GM18873 (cell line): ENCODE data around the gene SMC6.

Experiments used
- ATAC-seq: cut with Tn5 transposase; IDR thresholded peaks from one replicate; pipeline ENCODE4 v1.9.1; 2021; ENCODE audit warnings: mild to moderate bottlenecking, moderate library complexity, moderate number of reproducible peaks; ENCODE audit not compliant: unreplicated experiment, low FRiP score

SMC6 gene

DNA sequence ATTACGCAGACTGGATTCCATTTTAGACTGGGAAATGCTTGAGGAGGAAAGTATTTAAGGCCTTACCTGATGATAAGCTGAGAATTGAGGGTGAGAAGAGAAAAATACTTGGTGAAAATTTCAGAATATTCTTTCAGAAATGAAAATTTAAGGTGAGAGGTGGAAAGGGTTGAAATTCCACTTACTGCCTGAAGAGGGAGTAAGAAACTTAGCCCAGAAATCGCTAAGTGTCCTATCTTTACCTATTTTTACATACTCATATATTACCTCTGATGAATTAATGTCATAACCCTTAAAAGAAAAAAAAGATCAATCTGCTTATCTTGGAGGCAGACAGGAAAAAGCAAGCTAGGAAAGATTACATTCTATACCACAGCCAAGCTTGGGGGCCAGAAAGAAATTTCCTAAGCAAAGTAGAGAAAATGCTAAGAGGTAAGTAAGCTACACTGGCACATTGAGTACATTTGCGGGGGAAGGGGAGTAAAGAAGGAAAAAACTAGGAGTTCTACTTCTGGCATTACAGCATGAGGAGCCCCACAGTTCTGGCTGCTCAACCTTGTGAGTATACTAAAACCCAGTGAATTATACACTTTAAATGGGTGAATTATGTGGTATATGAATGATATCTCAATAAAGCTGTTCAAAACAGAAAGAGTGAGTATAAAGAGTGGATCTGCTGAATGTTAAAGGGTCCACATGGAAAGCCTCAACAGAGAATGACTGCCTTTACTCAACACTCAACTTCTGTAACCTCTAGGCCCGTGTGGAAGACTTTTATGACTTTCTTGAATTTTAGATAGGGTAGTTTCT lies 33.8 kb downstream of the SMC6 start:
- no peak for ATAC-seq

DNA sequence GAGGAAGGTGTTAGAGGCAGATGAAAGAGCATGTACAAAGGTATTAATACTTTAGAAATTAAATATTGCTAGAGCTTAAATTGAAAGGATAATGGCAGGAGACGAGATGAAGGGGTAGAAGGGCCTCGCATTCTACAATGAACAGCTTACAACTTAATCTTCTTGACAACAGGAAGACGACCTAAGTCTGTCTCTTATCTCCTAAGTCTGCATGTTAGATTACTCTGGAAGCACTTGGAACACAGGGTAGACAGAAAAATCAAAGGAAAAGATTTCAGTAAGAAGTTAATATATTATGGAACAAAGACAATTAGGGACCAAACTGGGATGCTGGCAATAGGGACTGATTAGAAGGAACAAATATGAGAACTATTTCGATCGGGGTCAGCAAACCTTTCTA lies 34.9 kb downstream of the SMC6 start:
- ATAC-seq, result no peak

DNA sequence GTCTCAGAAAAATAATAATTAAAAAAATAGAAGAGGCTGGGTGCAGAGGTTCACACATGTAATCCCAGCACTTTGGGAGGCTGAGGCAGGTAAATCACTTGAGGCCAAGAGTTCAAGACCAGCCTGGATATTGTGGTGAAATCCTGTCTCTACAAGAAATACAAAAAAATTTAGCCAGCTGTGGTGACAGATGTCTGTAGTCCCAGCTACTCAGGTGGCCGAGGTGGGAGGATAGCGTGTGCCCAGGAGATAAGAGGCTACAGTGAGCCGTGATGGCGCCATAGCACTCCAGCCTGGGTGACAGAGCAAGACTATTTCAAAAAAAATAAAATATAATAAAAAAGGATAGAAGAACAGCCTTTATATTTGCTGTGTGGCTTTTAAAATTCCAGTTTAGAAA lies 35.9 kb downstream of the SMC6 start:
- no peak for ATAC-seq

DNA sequence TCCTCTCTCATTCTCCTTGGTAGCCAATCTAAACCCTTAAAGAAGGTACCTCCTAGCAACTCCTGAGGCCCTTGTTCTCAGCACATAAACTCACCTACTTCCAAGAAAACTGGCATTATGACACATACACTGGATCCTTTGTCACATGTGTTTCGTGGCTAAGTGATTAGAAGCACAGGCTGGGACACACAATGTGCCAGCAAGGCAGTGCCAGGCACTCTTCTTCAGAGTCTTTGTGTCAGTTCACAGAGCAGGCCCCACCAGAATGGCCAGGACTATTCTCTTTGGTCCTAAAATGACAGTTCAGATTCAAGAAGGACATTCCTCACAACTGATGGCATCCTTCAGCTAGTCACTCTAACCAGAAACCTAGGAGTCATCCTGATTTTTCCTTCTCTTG lies 40.3 kb downstream of the SMC6 start:
- no peak for ATAC-seq

DNA sequence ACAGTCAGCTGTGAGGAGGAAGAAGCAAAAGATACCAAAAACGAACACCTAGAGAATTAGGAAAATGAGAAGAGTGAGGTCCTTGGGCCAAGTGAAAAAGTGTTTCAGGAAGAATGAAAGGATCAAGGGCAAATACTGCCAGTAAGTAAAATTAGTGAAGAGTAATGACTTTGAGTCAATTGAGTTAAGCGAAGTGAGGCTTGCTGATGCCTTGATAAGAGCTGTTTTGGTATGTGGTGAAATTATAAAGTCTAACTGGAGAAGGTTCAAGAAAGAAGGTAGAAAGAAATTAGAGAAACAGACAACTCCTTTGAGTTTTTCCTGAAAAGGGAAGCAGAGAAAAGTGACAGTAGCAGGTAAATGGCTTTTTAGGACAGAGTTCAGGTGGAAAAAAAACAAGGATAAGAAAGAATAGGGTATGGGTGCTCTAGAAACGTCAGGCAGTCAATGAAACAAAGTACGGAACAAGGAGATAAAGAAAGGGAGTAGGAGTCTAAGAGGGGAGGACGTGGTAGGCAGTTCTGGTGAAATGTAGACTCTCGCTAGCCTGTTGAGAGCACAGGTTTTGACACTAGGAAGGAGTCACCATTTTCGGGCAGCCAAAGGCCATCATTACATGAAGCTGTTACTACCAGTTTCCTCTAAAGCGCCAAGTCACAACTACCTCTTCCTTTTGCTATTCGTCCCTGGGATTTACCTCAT lies 42.9 kb downstream of the SMC6 start:
- no peak for ATAC-seq

DNA sequence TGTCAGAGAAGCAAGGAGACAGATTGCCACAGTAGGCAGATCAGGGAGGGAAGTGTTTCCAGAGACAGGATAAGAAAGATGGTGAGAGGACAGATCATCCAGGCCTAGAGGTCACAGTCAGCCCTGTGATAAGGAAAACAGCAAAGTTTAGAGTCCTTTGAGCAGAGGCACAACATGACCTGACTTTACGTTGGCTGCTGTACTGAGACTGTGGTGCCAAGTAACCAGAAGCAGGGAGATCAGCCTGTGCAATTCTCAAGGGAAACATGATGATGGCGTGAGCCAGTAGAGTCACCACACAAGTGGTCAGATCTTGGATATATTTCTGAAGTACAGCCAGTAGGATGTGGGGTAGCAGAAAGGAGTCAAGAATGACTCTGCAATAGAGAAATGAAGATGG lies 43.7 kb downstream of the SMC6 start:
- no peak for ATAC-seq

DNA sequence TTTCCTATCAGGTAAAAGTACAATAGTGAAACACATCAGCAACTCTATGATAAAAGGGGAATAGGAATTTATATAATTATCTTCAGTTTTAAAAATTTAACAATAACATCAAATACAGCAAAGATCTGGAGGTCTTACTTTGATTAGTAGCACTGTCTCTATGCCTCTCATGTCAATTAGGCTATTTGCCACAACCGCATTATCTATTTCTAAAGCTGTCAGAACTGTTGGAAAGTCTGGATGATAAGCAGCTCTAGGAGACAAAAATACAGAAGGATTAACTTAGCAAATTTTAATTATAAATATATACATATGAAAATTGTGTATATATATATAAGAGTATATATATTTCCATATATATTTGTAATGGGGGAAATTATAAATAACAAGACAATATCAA lies 45.1 kb downstream of the SMC6 start:
- no peak for ATAC-seq

DNA sequence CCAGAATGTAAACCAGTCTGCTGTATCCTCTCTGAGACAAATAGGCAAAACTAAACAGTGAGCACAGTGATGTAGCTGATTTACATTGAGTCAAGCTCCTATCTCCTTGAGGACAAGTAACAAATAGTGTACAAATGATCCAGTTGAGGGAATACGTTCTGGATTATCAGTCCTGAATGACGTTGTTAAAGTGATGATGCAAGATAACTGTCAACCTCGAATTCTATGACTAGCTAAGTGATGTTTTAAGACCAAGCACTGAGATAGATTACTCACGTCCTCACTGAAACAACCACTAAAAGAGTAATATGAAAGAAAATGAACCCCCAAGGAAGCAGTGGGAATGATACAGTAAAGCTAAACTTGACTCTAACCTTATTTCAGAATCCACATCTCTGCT lies 46.8 kb downstream of the SMC6 start:
- no peak for ATAC-seq

DNA sequence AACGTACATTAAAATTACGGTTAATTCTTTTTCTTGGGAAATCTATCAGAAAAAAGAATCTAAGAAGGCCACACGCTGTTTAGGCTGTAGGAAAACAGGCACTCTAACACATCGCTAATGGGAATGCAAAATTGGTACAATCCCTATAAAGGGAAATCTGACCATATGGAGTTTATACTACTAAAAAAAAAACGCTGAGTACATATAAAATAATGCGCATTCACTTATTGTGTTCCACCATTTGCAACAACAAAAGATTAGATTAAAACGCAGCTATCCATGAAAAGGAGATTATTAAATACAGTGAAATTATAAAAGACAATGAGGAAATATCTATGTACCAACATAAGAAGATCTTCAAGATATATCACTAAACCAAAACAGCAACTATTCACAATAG lies 62.8 kb downstream of the SMC6 start:
- no peak for ATAC-seq

DNA sequence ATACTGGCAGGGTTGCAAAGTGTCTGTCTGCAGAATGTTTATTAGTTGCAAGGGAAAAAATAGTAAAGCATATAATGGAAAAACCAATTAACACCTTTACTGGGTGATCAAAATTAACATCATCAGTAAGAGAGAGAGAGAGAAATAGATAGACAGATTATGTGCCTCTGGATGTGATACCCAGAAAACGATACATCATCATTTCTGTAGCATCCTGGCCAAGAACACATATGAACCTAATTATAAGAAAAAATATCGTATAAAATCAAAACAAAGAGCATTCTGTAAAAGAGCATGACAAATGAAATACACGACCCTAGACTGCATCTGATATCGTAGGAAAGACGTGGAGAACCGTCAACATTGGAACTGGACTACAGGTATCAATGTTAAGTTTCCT lies 64.6 kb downstream of the SMC6 start:
- no peak for ATAC-seq

DNA sequence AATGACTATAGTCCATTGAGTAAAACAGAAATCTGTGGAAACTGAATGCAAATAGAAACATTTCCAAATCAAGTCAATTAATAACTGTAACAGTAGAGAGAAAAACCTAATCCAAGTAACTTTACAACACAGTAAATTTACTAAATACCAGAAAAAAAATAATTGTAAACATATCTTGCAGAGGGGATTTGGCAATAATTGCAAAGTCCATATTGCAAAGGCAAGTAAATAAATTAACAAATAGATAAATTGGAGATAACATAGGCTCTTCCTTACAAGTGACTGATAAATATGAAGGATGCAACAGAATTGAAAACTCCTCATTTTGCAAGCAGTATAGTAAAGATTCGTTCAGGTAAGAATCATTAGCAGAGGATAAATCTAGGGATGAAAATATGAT lies 65.0 kb downstream of the SMC6 start:
- no peak for ATAC-seq

DNA sequence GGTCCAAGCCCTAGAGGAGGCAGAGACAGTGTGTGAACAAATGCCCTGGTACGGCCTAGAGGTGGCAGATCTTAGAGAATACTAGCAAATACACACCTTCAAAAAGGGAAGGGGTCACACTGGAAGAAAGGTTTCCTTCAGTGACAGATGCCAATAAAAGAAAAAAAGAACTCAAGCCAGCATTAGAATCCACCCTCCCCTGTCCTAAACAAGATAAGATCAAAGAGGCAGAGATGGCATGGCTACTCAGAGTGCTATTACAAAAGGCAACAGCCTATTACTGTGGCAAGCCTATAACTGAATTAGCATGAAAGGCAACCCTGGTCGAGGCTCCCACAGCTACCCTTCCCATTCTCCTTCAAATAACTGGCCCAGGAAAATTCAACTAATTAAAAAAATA lies 69.6 kb downstream of the SMC6 start:
- ATAC-seq, result no peak

DNA sequence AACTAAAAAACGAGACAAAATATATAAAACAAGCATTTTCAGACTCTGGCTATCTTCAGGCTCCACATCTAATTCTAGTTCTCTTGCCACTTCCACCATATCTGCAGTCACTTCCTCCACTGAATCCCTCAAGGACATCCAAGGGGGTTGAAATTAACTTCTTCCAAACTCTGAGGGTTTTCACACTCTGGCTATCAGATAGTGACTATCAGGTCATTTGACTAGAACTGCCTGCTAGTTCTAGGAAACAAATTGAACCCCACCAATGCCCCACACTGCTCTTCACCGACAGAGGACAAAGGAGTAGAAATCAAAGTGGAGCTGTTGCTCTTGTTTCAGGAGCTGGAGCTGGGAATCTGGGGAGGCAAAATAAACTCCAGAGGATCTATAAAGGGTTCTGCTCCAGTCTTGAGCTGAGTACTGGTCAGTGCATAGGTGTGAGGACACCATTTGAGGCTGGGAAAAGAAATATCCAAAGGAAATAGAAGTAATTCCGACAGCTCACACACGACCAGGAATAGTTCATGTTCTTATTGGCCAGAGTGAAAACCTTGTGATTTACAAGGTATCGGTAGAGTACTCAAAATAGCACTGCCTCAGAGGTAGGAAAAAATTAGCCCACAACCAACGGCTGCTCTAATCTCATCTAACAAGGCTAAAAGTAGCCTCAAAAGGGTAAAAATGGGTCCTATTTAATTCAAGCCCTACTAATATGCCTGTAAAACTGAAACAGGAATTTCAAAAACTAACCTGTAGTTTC lies 71.3 kb downstream of the SMC6 start:
- no peak for ATAC-seq

DNA sequence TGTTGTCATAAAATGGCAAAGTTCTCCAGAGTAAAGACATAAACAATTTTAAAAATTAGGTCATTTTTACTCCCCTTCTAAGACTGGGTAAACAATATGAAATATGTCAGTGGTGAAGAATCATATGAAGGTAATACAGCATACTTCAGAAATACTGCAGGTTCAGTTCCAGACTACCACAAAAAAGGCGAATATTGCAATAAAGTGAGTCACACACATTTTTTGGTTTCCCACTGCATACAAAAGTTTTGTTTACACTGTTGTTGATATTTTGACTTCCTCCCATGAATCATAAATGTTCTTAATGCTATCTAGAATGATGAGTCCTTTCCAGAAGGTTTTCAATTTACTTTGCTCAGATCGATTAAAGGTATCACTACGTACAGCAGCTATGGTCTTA lies 73.5 kb downstream of the SMC6 start:
- ATAC-seq, result no peak

DNA sequence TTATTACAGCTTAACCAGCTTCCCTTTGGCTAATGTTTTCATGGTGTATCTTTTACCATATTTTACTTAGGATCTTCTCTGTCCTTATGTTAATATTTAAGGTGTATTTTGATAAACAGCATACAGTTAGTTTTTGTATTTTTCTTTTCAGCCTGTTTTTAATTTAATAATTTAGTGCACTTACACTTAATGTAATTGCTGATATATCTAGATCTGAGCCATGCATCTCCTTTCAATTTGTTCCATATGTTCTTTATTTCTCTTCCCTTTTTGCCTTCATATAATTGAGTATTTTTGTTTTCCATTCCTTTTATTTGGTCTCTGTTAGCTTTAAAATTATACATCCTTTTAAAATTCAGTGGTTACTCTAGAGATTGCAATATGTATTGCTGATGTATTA lies 78.8 kb downstream of the SMC6 start:
- no peak for ATAC-seq

DNA sequence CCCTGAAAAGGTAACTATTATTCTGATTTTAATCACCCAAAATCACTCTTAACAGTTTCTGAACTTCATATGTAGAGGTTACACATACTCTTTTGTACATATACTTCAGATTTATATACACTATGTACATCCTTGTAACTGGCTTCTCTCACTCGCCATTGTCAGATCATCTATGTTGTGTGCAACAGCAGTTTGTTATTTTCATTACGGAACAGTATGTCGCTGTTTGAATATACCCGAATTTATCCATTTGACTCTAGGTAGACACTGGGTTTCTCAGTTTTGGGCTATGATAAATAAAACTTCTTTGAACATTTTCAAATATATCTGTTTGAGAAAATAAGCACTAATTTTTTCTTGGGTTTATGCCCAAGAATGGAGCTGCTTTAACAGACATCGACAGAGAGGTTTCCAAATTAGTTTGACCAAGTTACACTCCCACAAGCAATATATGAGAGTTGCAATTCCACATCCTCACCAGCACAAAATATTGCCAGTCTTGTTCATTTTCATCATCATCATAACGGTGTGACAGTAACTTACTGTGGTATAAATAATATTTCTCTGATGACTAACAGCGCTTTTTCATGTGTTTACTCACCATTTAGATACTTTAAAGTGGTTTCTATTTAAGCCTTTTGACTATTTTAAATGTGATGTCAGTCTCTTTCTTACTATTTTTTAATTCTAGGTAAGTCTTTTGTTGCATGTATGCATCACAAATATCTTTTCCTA lies 80.9 kb downstream of the SMC6 start:
- ATAC-seq, result no peak

DNA sequence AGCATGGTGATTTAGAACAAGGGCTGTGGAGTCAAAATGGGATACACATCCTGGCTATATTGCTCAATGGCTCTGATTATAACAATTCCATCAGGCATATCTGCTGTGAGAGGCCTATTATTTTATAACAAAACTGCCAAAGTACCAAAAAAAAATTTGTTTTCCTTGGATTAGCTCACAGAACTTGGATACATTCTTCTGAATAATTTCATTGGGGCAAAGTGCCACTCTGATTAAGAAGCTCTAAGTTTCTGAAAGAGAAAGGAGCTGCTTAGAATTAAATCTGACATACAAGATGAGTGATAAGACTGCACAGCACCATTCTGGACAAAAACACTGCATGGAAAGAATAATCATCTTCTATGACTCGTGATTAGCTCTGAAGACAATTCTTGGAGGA lies 85.7 kb downstream of the SMC6 start:
- ATAC-seq, result no peak

DNA sequence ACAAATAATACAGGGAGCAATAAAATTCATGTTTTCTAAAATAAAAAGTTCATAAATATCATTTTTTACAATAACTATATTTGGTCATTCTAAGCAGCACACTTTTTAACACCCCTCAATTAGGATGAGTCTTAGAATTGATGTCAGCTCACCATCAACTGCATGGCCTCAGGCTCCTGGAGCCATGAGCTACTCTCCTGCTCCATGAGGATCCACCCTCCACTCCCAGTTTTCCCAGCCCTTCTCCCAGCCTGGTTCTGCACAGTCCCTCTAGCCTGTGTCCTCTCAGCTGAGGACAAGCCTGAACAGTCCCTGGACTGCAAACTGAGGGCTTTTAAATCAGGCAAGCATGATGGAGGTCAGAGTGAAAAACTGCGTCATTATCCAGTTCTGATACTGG lies 89.1 kb downstream of the SMC6 start:
- no peak for ATAC-seq

DNA sequence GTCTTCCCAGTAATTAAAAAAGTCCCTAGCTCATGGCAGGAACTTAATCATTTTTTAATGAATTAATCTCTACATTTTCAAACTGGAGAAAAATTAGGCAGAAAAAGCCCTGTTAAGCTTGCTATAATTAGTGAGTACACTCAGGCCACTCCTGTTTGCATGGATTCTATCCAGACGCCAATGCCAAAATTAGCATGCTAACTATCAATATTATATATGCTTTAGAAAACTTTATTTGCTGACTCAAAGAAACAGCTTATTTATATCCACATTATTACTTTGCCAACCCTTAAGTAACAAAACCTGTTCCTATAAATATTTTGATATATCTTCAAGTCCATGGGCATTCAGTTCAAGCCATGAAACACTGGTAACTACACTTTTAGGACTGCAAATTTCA lies 90.9 kb downstream of the SMC6 start:
- ATAC-seq, result no peak

DNA sequence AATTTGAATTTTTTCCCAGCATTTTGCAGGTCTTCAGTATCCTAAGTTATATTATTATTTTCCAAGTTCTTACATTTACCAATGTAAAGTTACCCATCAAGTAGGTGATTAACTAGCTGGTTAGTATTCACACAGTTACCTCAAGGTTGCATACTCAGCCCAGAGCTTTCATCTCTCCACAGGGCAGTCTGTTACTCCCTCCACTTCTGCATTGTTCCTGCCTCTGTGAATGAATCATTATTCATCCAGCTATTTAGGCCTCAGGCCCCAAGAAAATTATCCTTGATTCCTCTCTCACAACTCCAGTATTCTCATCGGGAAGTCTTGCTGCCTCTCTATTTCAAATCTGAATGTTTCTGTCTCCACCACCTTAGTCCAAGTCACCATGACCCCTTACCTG lies 92.2 kb downstream of the SMC6 start:
- ATAC-seq, result no peak

DNA sequence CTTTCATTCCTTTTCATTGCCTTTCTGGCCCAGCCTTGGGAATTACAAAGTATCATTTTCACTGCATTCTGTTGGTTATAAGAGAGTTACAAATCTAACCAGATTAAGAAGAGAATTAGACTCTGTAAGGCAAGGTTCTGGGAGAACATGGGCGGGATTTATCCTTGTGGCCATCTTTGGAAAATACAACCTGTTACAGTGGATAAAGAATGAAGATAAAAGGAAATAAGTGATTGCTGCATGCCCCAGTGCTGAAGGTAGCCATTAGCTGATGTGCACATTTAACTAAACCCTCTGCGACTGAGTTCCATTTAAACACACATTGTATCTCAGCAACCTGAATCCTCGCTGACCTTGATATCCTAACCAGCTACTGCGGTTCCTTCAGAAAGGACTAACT lies 93.4 kb downstream of the SMC6 start:
- ATAC-seq, result no peak
